ENCODE results near the gene C1QA.

The C1QA gene

GRCh38 chr1:22636353-22636752 lies at the start of gene C1QA:
TSS of gene C1QA (plus strand) at chr1:22636628. CDS start at chr1:22637617, 989 bp downstream.
- Histone ChIP-seq H4K20me1 (peaks cover 0 to 21% (median 0%) of the 10 kb centered on the region in 11 experiments; a peak in 5 of 22 replicates), H3K4me1 (peaks cover 57 to 84% (median 63%) of the 10 kb centered on the region in 10 experiments), H3K4me3 (peak within 1 kb of the TSS in 4 of 10 experiments; percentile 57 to 90 (median 76); a peak in 8 of 20 replicates), H3K9me3 (replicated peaks in 1 of 11) (peaks cover 0 to 19% (median 16%) of the 10 kb centered on the region in 11 experiments; a peak in 20 of 22 replicates), H3K36me3 (peaks cover 0 to 41% (median 0%) of the 10 kb centered on the region in 11 experiments; a peak in 6 of 22 replicates), H3K9ac (peak within 1 kb of the TSS in 4 of 11 experiments; percentile 5 to 88 (median 74); a peak in 7 of 22 replicates), H3K27me3 (no peaks in the 10 kb centered on the region), H3K4me2 (peak within 1 kb of the TSS; percentile 63 to 100 (median 77)), H3K27ac (peak within 1 kb of the TSS in 10 of 11 experiments; percentile 3 to 77 (median 34); a peak in 16 of 22 replicates)
- no peak for TF ChIP-seq Cebpa-rat (IDR thresholded peaks at IDR 0.05)

- Histone ChIP-seq H3K27me3 (no peaks in the 10 kb centered on the region), H3K4me3 (no peak overlapping the region), H3K27ac (no peak overlapping the region), H3K4me2 (no peak overlapping the region), H3K9ac (no peak overlapping the region), H4K20me1 (peaks cover 0 to 4% (median 0%) of the 10 kb centered on the region in 11 experiments; a peak in 3 of 22 replicates), H3K4me1 (peaks cover 14 to 52% (median 41%) of the 10 kb centered on the region in 10 experiments), H3K36me3 (no peaks in the 10 kb centered on the region), H3K9me3 (replicated peaks in 1 of 11) (no peaks in the 10 kb centered on the region)
- TF ChIP-seq Cebpa-rat (IDR thresholded peaks at IDR 0.05) = no peak
Observed at GRCh38 chr1:22587247-22587646, 49.2 kb upstream of the C1QA start.

- Histone ChIP-seq H3K9me3 (replicated peaks in 1 of 11) (no peaks in the 10 kb centered on the region), H3K9ac (no peak overlapping the region), H3K4me3 (no peak overlapping the region), H3K27me3 (no peaks in the 10 kb centered on the region), H3K36me3 (no peaks in the 10 kb centered on the region), H3K4me2 (0 out of 22 replicates have a peak overlapping the region, but pooled peaks of 1 of the 11 experiments have one; percentile 80), H4K20me1 (peaks cover 0 to 4% (median 0%) of the 10 kb centered on the region in 11 experiments; a peak in 3 of 22 replicates), H3K27ac (no peak overlapping the region), H3K4me1 (peaks cover 13 to 35% (median 25%) of the 10 kb centered on the region in 10 experiments)
- no peak for TF ChIP-seq Cebpa-rat (IDR thresholded peaks at IDR 0.05)
Observed at GRCh38 chr1:22588899-22589422, 47.5 kb upstream of the C1QA start.

- H3K36me3 ChIP-seq = no peaks in the 10 kb centered on the region
- TF ChIP-seq Cebpa-rat (IDR thresholded peaks at IDR 0.05) = no peak
- H3K27ac ChIP-seq = no peak overlapping the region
- H3K27me3 ChIP-seq = no peaks in the 10 kb centered on the region
- peaks cover 0 to 23% (median 1%) of the 10 kb centered on the region in 10 experiments; a peak in 12 of 20 replicates for H3K4me1 ChIP-seq
- peaks cover 0 to 12% (median 0%) of the 10 kb centered on the region in 11 experiments; a peak in 4 of 22 replicates for H4K20me1 ChIP-seq
- no peaks in the 10 kb centered on the region for H3K9me3 ChIP-seq (replicated peaks in 1 of 11)
- no peak overlapping the region for H3K4me2 ChIP-seq
- no peak overlapping the region for H3K4me3 ChIP-seq
- no peak overlapping the region for H3K9ac ChIP-seq
Observed at GRCh38 chr1:22591576-22591975, 44.9 kb upstream of the C1QA start.

GRCh38 chr1:22592051-22592450 lies 44.4 kb upstream of the C1QA start:
- Histone ChIP-seq H3K27me3 (no peaks in the 10 kb centered on the region), H3K4me1 (peaks cover 0 to 23% (median 0%) of the 10 kb centered on the region in 10 experiments; a peak in 6 of 20 replicates), H3K9ac (no peak overlapping the region), H3K4me3 (no peak overlapping the region), H3K4me2 (no peak overlapping the region), H3K27ac (no peak overlapping the region), H3K36me3 (no peaks in the 10 kb centered on the region), H3K9me3 (replicated peaks in 1 of 11) (no peaks in the 10 kb centered on the region), H4K20me1 (peaks cover 0 to 12% (median 0%) of the 10 kb centered on the region in 11 experiments; a peak in 3 of 22 replicates)
- no peak for TF ChIP-seq Cebpa-rat (IDR thresholded peaks at IDR 0.05)

- H3K9me3 ChIP-seq (replicated peaks in 1 of 11) = no peaks in the 10 kb centered on the region
- peaks cover 0 to 23% (median 0%) of the 10 kb centered on the region in 10 experiments; a peak in 6 of 20 replicates for H3K4me1 ChIP-seq
- H4K20me1 ChIP-seq = peaks cover 0 to 12% (median 0%) of the 10 kb centered on the region in 11 experiments; a peak in 3 of 22 replicates
- no peak overlapping the region for H3K27ac ChIP-seq
- H3K36me3 ChIP-seq = no peaks in the 10 kb centered on the region
- H3K9ac ChIP-seq = no peak overlapping the region
- TF ChIP-seq Cebpa-rat (IDR thresholded peaks at IDR 0.05) = no peak
- no peak overlapping the region for H3K4me3 ChIP-seq
- no peak overlapping the region for H3K4me2 ChIP-seq
- no peaks in the 10 kb centered on the region for H3K27me3 ChIP-seq
Observed at GRCh38 chr1:22592919-22593790, 43.3 kb upstream of the C1QA start.

- no peak for TF ChIP-seq Cebpa-rat (IDR thresholded peaks at IDR 0.05)
- Histone ChIP-seq H3K4me3 (no peak overlapping the region), H3K27me3 (no peaks in the 10 kb centered on the region), H3K9me3 (replicated peaks in 1 of 11) (no peaks in the 10 kb centered on the region), H3K27ac (no peak overlapping the region), H3K9ac (no peak overlapping the region), H3K36me3 (no peaks in the 10 kb centered on the region), H3K4me2 (no peak overlapping the region; a peak in 1 of 22 replicates), H4K20me1 (peaks cover 0 to 12% (median 0%) of the 10 kb centered on the region in 11 experiments; a peak in 3 of 22 replicates), H3K4me1 (peaks cover 0 to 22% (median 0%) of the 10 kb centered on the region in 10 experiments; a peak in 6 of 20 replicates)
Observed at GRCh38 chr1:22594396-22594795, 42.0 kb upstream of the C1QA start.

GRCh38 chr1:22595108-22595507 lies 41.3 kb upstream of the C1QA start:
- TF ChIP-seq Cebpa-rat (IDR thresholded peaks at IDR 0.05) = no peak

More at GRCh38 chr1:22595108-22595507, 41.3 kb upstream of the C1QA start:
- Histone ChIP-seq H3K27ac (no peak overlapping the region), H4K20me1 (peaks cover 0 to 12% (median 0%) of the 10 kb centered on the region in 11 experiments; a peak in 3 of 22 replicates), H3K36me3 (no peaks in the 10 kb centered on the region), H3K9me3 (replicated peaks in 1 of 11) (no peaks in the 10 kb centered on the region), H3K4me2 (peak overlapping the region in 1 of 11 experiments; percentile 12; a peak in 1 of 22 replicates), H3K4me1 (peaks cover 0 to 15% (median 0%) of the 10 kb centered on the region in 10 experiments; a peak in 6 of 20 replicates), H3K4me3 (no peak overlapping the region), H3K27me3 (no peaks in the 10 kb centered on the region), H3K9ac (no peak overlapping the region)
